ENCODE measurements around the gene ZMYND8.
A peak's percentile ranks its signal among the peaks of the same experiment; 100 is the strongest.
"Not testable (repeated sequence)": the region's sequence is repeated elsewhere in the genome, so short reads cannot be mapped to it uniquely, and the experiment has no call there.

ZMYND8 gene

GRCh38 chr20:47262365-47263013 is 94.0 kb downstream of the ZMYND8 start:
- no peaks in the 10 kb centered on the region for H3K9me3 ChIP-seq (ENCODE audit: control insufficient read depth, insufficient read depth, low read depth, low read length)
- no peak for TF ChIP-seq OSR2 (tag by site-specific recombination; IDR thresholded peaks at IDR 0.05)
- TF ChIP-seq ZNF513 (tag by site-specific recombination; IDR thresholded peaks at IDR 0.05): no peak
- no peak for TF ChIP-seq ZNF354C (tag by site-specific recombination; IDR thresholded peaks at IDR 0.05; ENCODE audit: borderline replicate concordance, low read depth)
- no peak for TF ChIP-seq ZNF645 (tag by site-specific recombination; IDR thresholded peaks at IDR 0.05)
- ChIA-PET CTCF (interaction anchor here (1.0 to 3.3 kb wide), 2 partner anchors 11 to 122 kb away, joined by 5 to 17 read pairs; no protein-coding TSS in a partner anchor), POLR2A (no interaction called here)
- H3K4me3 ChIP-seq (ENCODE audit: low read depth, low read length): no peak overlapping the region
- H3K27ac ChIP-seq (ENCODE audit: extremely low read depth, low read depth, low read length): no peak overlapping the region
- no peaks in the 10 kb centered on the region for H3K4me1 ChIP-seq (ENCODE audit: control insufficient read depth, insufficient read depth, low read length)
- H3K36me3 ChIP-seq (ENCODE audit: control insufficient read depth in 2 of 2, insufficient read depth in 1 of 2, low read length in 2 of 2): peaks cover 17 to 70% of the 10 kb centered on the region in 2 experiments

DNA sequence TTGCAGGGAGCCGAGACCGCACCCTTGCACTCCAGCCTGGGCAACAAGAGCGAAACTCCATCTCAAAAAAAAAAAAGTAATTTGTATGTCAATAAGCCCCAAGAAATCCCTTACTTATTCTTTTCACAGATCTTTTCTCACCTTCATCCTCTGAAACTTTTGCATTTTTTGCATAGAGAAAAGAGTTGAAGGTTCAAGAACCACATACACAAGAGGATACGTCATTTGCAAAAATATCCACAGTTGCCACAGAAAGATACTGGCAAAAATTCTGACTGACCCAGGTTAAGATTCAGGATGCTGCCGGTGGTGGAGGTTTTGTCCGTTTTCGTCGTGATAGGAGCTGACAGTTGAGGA is 94.5 kb downstream of the ZMYND8 start:
- Histone ChIP-seq H3K4me3 (ENCODE audit: low read depth, low read length) (no peak overlapping the region), H3K27ac (ENCODE audit: extremely low read depth, low read depth, low read length) (no peak overlapping the region), H3K36me3 (ENCODE audit: control insufficient read depth in 2 of 2, insufficient read depth in 1 of 2, low read length in 2 of 2) (peaks cover 17 to 70% of the 10 kb centered on the region in 2 experiments), H3K9me3 (ENCODE audit: control insufficient read depth, insufficient read depth, low read depth, low read length) (no peaks in the 10 kb centered on the region), H3K4me1 (ENCODE audit: control insufficient read depth, insufficient read depth, low read length) (no peaks in the 10 kb centered on the region)
- POLR2A ChIA-PET: no interaction called here
- no peak for TF ChIP-seq ZNF561 (tag by site-specific recombination; IDR thresholded peaks at IDR 0.05; ENCODE audit: borderline replicate concordance)
- TF ChIP-seq ZSCAN5A (tag by site-specific recombination; IDR thresholded peaks at IDR 0.05): no peak
- CTCF ChIA-PET: interaction anchor here (1.0 to 3.3 kb wide), 2 partner anchors 11 to 122 kb away, joined by 5 to 17 read pairs; no protein-coding TSS in a partner anchor

DNA sequence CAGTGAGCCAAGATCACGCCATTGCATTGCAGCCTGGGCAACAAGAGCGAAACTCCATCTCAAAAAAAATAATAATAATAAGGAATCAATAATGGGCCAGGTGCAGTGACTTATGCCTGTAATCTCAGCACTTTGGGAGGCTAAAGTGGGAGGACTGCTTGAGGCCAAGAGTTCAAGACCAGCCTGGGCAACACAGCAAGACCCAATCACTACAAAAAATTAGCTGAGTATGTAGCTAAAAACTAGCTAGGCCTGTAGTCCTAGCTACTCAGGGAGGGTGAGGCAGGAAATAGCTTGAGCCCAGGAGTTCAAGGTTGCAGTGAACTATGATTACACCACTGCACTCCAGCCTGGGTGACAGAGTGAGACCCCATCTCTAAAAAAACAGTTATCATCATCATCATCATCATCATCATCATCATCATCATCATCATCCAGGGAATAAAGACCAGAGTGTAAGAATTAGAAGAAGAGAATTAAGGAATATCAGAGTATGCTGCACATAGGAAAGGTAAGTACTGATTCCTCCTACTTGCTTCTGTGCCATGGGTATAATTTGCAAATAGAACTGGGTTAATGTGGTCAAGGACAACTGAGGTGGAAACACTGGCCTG is 95.2 kb downstream of the ZMYND8 start:
- POLR2A ChIA-PET: not testable (repeated sequence)
- CTCF ChIA-PET: interaction anchor here (0.6 to 3.3 kb wide), 2 partner anchors 12 to 508 kb away, joined by 3 to 17 read pairs; no protein-coding TSS in a partner anchor
- H3K36me3 ChIP-seq (ENCODE audit: control insufficient read depth in 2 of 2, insufficient read depth in 1 of 2, low read length in 2 of 2): peaks cover 17 to 65% of the 10 kb centered on the region in 2 experiments

DNA sequence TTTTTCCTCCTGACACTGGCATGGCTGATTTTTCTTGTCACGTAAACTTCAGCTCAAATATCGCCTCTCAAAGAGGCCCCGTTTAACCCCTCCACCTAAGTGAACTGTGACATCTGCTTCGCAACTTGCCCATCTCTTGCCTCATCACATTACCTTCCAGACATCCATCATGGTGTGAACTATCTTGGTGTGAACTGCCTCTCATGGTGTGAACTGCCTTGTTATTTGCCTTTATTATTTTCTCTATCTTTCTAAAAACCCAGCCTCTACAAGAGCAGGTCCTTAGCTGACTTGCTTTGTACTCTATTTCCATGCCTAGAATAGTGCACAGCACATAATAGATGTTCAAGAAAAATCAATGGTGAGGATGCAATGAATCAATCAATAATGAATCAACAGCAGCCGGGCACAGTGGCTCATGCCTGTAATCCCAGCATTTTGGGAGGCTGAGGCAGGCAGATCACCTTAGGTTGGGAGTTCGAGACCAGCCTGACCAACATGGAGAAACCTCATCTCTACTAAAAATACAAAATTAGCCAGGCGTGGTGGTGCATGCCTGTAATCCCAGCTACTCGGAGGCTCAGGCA is 95.9 kb downstream of the ZMYND8 start:
- H3K9me3 ChIP-seq (ENCODE audit: control insufficient read depth, insufficient read depth, low read depth, low read length); H3K4me3 ChIP-seq (ENCODE audit: low read depth, low read length); H3K4me1 ChIP-seq (ENCODE audit: control insufficient read depth, insufficient read depth, low read length); H3K27ac ChIP-seq (ENCODE audit: extremely low read depth, low read depth, low read length); POLR2A ChIA-PET: not testable (repeated sequence)
- TF ChIP-seq, protein P1, sequence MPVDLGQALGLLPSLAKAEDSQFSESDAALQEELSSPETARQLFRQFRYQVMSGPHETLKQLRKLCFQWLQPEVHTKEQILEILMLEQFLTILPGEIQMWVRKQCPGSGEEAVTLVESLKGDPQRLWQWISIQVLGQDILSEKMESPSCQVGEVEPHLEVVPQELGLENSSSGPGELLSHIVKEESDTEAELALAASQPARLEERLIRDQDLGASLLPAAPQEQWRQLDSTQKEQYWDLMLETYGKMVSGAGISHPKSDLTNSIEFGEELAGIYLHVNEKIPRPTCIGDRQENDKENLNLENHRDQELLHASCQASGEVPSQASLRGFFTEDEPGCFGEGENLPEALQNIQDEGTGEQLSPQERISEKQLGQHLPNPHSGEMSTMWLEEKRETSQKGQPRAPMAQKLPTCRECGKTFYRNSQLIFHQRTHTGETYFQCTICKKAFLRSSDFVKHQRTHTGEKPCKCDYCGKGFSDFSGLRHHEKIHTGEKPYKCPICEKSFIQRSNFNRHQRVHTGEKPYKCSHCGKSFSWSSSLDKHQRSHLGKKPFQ (tag by site-specific recombination; IDR thresholded peaks at IDR 0.05): peak; percentile 100
- 0 out of 2 replicates have a peak, but pooled peaks have one; percentile 8 for TF ChIP-seq ZNF664 (tag by site-specific recombination; IDR thresholded peaks at IDR 0.05)
- peaks cover 17 to 61% of the 10 kb centered on the region in 2 experiments for H3K36me3 ChIP-seq (ENCODE audit: control insufficient read depth in 2 of 2, insufficient read depth in 1 of 2, low read length in 2 of 2)
- CTCF ChIA-PET: interaction anchor here (0.6 to 1.0 kb wide), 3 partner anchors 13 to 507 kb away, joined by 3 read pairs; no protein-coding TSS in a partner anchor

More for the DNA sequence above, 95.2 kb downstream of the ZMYND8 start:
- H3K4me1 ChIP-seq (ENCODE audit: control insufficient read depth, insufficient read depth, low read length); H3K27ac ChIP-seq (ENCODE audit: extremely low read depth, low read depth, low read length); H3K4me3 ChIP-seq (ENCODE audit: low read depth, low read length); H3K9me3 ChIP-seq (ENCODE audit: control insufficient read depth, insufficient read depth, low read depth, low read length): not testable (repeated sequence)
- TF ChIP-seq ZNF513 (tag by site-specific recombination; IDR thresholded peaks at IDR 0.05): peak; percentile 97

All from HEK293 (cell line).